GM10266 (cell line): ENCODE data around the gene SLC2A1.

ENCODE experiments used
- DNase-seq: peaks from one replicate; pipeline ENCODE4 v3.0.0; 2012; ENCODE audit errors: extremely low spot score
- CTCF ChIP-seq: IDR thresholded peaks from 2 replicates; pipeline ENCODE4 v1.5.1; 2012; ENCODE audit warnings: mild to moderate bottlenecking, low read depth; ENCODE audit not compliant: control insufficient read depth, insufficient read depth; ENCODE audit errors: missing control alignments

The SLC2A1 gene

DNA sequence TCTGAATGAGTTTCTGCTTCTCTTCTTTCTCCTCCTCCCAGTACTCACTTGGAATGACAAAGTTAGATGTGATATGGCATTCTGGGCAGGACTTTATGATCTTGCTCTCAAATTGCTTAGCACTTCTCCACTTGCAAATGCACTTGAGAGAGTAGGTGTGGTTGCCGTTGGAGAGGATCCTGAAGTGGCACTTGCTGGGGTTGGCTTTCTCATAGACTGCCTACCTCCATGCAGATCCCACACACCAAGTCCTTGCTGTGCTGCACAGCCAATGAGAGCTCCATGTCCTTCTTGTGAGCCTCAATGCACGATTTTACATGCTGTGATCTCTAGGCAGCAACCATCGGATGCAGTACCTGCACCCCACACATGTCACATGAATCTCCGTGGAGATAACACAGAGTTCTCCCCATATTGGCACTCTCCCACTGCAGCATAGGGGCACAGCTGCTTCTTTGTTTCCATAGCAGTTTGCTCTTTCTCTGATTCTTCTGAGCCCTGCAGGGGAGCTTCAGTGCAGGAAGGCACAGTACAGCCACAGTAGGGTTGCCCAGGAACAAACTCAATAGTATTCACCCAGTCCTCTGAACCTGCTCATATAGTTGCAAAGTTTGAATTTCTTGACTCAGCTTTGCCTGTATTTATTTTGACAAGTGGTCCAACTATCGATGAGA, 67.1 kb downstream of the SLC2A1 start:
- DNase-seq = no peak
- no peak for TF ChIP-seq CTCF

GRCh38 chr1:42889264-42889663, 69.4 kb downstream of the SLC2A1 start:
- no peak for TF ChIP-seq CTCF
- no peak for DNase-seq

DNA sequence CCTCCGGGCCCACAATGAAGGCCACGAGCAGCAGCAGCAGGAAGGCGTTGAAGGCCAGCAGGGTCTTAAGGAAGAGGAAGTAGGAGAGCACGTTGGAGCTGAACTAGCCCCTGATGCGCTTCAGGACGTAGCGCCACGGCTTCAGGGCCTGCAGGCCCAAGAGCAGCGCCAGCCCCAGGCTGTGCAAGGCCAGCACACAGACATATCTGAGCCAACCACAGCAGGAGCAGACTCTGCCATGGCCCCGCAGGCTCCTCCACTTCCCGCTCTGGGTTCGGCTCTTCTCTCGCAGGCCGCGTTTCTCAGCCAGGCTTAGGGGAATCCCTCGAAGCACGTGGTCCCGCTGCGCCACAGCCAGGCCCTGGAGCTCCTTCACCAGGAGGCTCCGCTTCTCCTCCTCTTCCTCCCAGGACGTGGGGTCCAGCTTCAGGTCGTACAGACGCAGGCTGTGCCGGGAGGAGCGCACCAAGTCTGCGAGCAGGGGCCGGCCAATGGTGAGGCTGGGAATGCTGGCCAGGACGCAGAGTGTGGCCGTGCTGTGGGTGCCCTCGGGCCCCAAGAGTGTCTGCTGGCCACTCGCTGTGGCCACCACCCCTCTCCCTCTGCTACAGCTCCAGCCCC, 70.5 kb downstream of the SLC2A1 start:
- no peak for DNase-seq
- no peak for TF ChIP-seq CTCF

DNA sequence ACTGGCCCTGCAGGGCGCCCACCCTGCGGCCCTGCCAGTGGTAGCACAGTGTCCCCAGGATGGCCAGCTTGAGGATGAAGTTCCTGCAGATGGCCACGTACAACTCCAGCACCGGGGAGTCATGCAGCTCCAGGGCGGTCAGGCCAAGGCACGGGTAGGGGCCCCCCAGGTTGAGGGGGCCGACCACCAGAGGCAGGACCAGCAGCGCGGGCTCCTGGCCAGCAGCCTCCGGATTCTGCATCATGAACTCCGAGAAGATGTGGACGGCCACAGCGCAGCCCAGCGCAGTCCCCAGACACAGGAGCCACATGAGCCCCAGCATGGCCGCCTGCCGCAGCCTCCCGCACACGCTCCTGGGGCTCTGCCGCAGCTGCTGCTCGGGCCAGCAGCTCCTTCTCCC, 71.3 kb downstream of the SLC2A1 start:
- no peak for TF ChIP-seq CTCF
- DNase-seq = no peak

GRCh38 chr1:42886800-42887199, 71.9 kb downstream of the SLC2A1 start:
- DNase-seq = no peak
- TF ChIP-seq CTCF = no peak

GRCh38 chr1:42886046-42886739, 72.5 kb downstream of the SLC2A1 start:
- no peak for TF ChIP-seq CTCF
- no peak for DNase-seq

DNA sequence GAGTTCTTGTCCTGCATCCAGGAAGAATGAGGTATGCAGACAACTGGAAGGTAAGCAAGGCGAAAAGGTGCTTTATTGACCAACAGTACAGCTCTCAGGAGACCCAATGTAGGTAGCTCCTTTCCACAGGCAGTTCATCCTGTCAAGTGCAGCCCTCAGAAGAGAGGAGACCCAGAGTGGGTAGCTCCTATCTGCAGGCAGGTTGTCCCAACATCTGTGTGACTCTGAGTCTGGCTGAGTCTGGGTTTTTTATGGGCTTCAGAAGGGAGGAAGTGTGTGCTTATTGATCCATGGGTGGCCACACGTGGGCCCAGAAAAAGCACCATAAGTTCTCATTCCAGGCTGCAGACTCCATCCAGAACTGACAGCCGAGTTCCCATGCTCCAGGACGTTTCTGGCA, 78.3 kb downstream of the SLC2A1 start:
- TF ChIP-seq CTCF = no peak
- DNase-seq = no peak
